Upper lobe of right lung (tissue), 1 donor: Measurements from ENCODE around the gene KIF11. TPM values are rescaled to one million over a fixed set of nuclear protein-coding genes. Genes with fewer than 3 reads are reported as not detected.
"Not testable (repeated sequence)": the region's sequence is repeated elsewhere in the genome, so short reads cannot be mapped to it uniquely, and the experiment has no call there.

Experiments
- ATAC-seq: fragments of 200-7000 bp; cut with Tn5 transposase; one replicate; pipeline ENCODE4 v1.9.1; 2020; ENCODE audit warnings: mild to moderate bottlenecking, moderate library complexity
- DNase-seq: peaks from one replicate; pipeline ENCODE4 v3.0.0-alpha.2; 2020
- H3K27ac ChIP-seq: fragments of 200-600 bp; one replicate; pipeline ENCODE4 v1.8.0; 2022
- H3K27me3 ChIP-seq: fragments of 200-600 bp; one replicate; pipeline ENCODE4 v1.8.0; 2022; ENCODE audit warnings: mild to moderate bottlenecking
- H3K36me3 ChIP-seq: fragments of 200-600 bp; one replicate; pipeline ENCODE4 v1.8.0; 2022
- H3K4me1 ChIP-seq: fragments of 200-600 bp; one replicate; pipeline ENCODE4 v1.8.0; 2022
- H3K4me3 ChIP-seq: fragments of 200-600 bp; one replicate; pipeline ENCODE4 v1.8.0; 2022; ENCODE audit warnings: mild to moderate bottlenecking
- H3K9me3 ChIP-seq: fragments of 200-600 bp; one replicate; pipeline ENCODE4 v1.8.0; 2022
- CTCF ChIP-seq: fragments of 200-600 bp; IDR thresholded peaks from one replicate; pipeline ENCODE4 v1.8.0; 2022; ENCODE audit warnings: antibody characterized with exemption
- intact Hi-C: fragments of 100-400 bp; cut with DNase I; formaldehyde crosslinking; loops from one replicate; pipeline ENCODE4 v1.11.0; 2022
- total RNA-seq: library from RNA; stranded (reverse); fragmentation: NEBNext Ultra II Directional; extraction: Animal tissue kit (Norgen Biotek cat#: 25700); gene quantifications from one replicate; pipeline ENCODE4 v1.2.1, GENCODE V29; 2021
- donor health status: DM: no; HTN: yes; CAD: no; lungs with severe emphysema.

KIF11 gene
- total RNA-seq, 1 donor from 2014 or later: 0.93 TPM

GRCh38 chr10:92552310-92552709 is 40.6 kb upstream of the KIF11 start:
- ATAC-seq: no peak
- intact Hi-C loops: no loop called here
- no peak for TF ChIP-seq CTCF

GRCh38 chr10:92553959-92554358 is 39.0 kb upstream of the KIF11 start:
- H3K9me3 ChIP-seq: peaks cover 7% of the 10 kb centered on the region
- no peaks in the 10 kb centered on the region for H3K4me1 ChIP-seq
- H3K36me3 ChIP-seq: peaks cover 31% of the 10 kb centered on the region
- DNase-seq: no peak
- no peak overlapping the region for H3K4me3 ChIP-seq
- intact Hi-C loops: no loop called here
- H3K27me3 ChIP-seq: no peaks in the 10 kb centered on the region
- TF ChIP-seq CTCF: no peak
- ATAC-seq: no peak
- H3K27ac ChIP-seq: no peak overlapping the region

More at GRCh38 chr10:92552310-92552709, 40.6 kb upstream of the KIF11 start:
- no peaks in the 10 kb centered on the region for H3K27me3 ChIP-seq
- H3K4me3 ChIP-seq: no peak overlapping the region
- no peaks in the 10 kb centered on the region for H3K4me1 ChIP-seq
- H3K9me3 ChIP-seq: peaks cover 7% of the 10 kb centered on the region
- H3K27ac ChIP-seq: no peak overlapping the region
- peaks cover 27% of the 10 kb centered on the region for H3K36me3 ChIP-seq
- no peak for DNase-seq

GRCh38 chr10:92559046-92559445 is 33.9 kb upstream of the KIF11 start:
- Histone ChIP-seq H3K36me3 (peaks cover 37% of the 10 kb centered on the region), H3K4me1 (no peaks in the 10 kb centered on the region), H3K9me3 (peaks cover 3% of the 10 kb centered on the region), H3K4me3 (no peak overlapping the region), H3K27ac (no peak overlapping the region), H3K27me3 (no peaks in the 10 kb centered on the region)
- TF ChIP-seq CTCF: no peak
- ATAC-seq: no peak
- intact Hi-C loops: no loop called here
- no peak for DNase-seq

- no peak overlapping the region for H3K4me3 ChIP-seq
- H3K27me3 ChIP-seq: no peaks in the 10 kb centered on the region
- DNase-seq (no peak), ATAC-seq (no peak)
- intact Hi-C loops: no loop called here
- no peaks in the 10 kb centered on the region for H3K4me1 ChIP-seq
- H3K36me3 ChIP-seq: peaks cover 23% of the 10 kb centered on the region
- H3K27ac ChIP-seq: no peak overlapping the region
- H3K9me3 ChIP-seq: no peaks in the 10 kb centered on the region
- TF ChIP-seq CTCF: no peak
These were observed 30.5 kb upstream of the KIF11 start for GRCh38 chr10:92562424-92562823.

- Histone ChIP-seq H3K27me3 (no peaks in the 10 kb centered on the region), H3K9me3 (no peaks in the 10 kb centered on the region), H3K4me3 (no peak overlapping the region), H3K36me3 (peaks cover 8% of the 10 kb centered on the region), H3K27ac (no peak overlapping the region), H3K4me1 (peaks cover 15% of the 10 kb centered on the region)
- no peak for DNase-seq
- no peak for TF ChIP-seq CTCF
- ATAC-seq: peak; percentile 62
- intact Hi-C loops: no loop called here
These were observed 24.9 kb upstream of the KIF11 start for GRCh38 chr10:92567952-92568600.

GRCh38 chr10:92569071-92569470 is 23.9 kb upstream of the KIF11 start:
- DNase-seq (no peak), ATAC-seq (no peak)
- intact Hi-C loops: no loop called here
- peaks cover 8% of the 10 kb centered on the region for H3K36me3 ChIP-seq
- H3K4me3 ChIP-seq: no peak overlapping the region
- no peak for TF ChIP-seq CTCF
- peaks cover 15% of the 10 kb centered on the region for H3K4me1 ChIP-seq
- no peak overlapping the region for H3K27ac ChIP-seq
- H3K9me3 ChIP-seq: no peaks in the 10 kb centered on the region
- no peaks in the 10 kb centered on the region for H3K27me3 ChIP-seq

- H3K4me3 ChIP-seq, DNase-seq, ATAC-seq, H3K36me3 ChIP-seq, H3K27me3 ChIP-seq, H3K27ac ChIP-seq, H3K9me3 ChIP-seq: not testable (repeated sequence)
- peaks cover 15% of the 10 kb centered on the region for H3K4me1 ChIP-seq
- intact Hi-C loops: loop anchor here (10.0 kb wide), 1 partner anchor 55 kb away; no protein-coding TSS in a partner anchor
These were observed 23.3 kb upstream of the KIF11 start for GRCh38 chr10:92569663-92570062.
